GM12874 (cell line): ENCODE results near the gene ACVR1.

Experiments used
- CTCF ChIP-seq: IDR thresholded peaks from 2 replicates; pipeline ENCODE4 v1.5.1; 2011; ENCODE audit warnings: low read depth, mild to moderate bottlenecking, control low read depth, low read length, moderate library complexity; ENCODE audit not compliant: insufficient read depth

The ACVR1 gene

GRCh38 chr2:157866666-157867642 lies 9.2 kb downstream of the ACVR1 start:
- TF ChIP-seq CTCF, result no peak

GRCh38 chr2:157866202-157866601 lies 9.9 kb downstream of the ACVR1 start:
- TF ChIP-seq CTCF, result no peak

- TF ChIP-seq CTCF, result no peak
Measured at GRCh38 chr2:157864857-157865430, 11.2 kb downstream of the ACVR1 start.

- no peak for TF ChIP-seq CTCF
Measured at GRCh38 chr2:157858846-157859245, 17.3 kb downstream of the ACVR1 start.

- no peak for TF ChIP-seq CTCF
Measured at GRCh38 chr2:157857881-157858280, 18.2 kb downstream of the ACVR1 start.

GRCh38 chr2:157856187-157856515 lies 20.0 kb downstream of the ACVR1 start:
- no peak for TF ChIP-seq CTCF

- no peak for TF ChIP-seq CTCF
Measured at GRCh38 chr2:157853820-157854219, 22.3 kb downstream of the ACVR1 start.
